H1 (cell line): ENCODE measurements around the gene TNFSF18.

Experiments
- BRCA1 ChIP-seq: IDR thresholded peaks from 2 replicates; pipeline ENCODE4 v1.6.1; 2012; ENCODE audit warnings: low read depth, low read length, improper control_type of control experiment
- JUN ChIP-seq: IDR thresholded peaks from 2 replicates; pipeline ENCODE4 v1.6.1; 2011; ENCODE audit warnings: low read depth, mild to moderate bottlenecking, improper control_type of control experiment, low read length
- KDM1A ChIP-seq: fragments of 200-600, 300-600 bp; sonication (generic); IDR thresholded peaks from 2 replicates; pipeline ENCODE4 v1.7.1; 2016; ENCODE audit warnings: mild to moderate bottlenecking, low read length, borderline replicate concordance
- POLR2A ChIP-seq, 2 experiments: IDR thresholded peaks; 1 replicate in 1 of 2; 2 replicates in 1 of 2; pipeline ENCODE4 v1.6.1; 2011; ENCODE audit warnings: low read depth in 2 of 2, low read length in 2 of 2, mild to moderate bottlenecking in 2 of 2; ENCODE audit errors: control extremely low read depth in 1 of 2
- POLR2AphosphoS5 ChIP-seq: IDR thresholded peaks from 2 replicates; pipeline ENCODE4 v1.6.1; 2011; ENCODE audit warnings: low read depth, low read length
- RXRA ChIP-seq: IDR thresholded peaks from 2 replicates; pipeline ENCODE4 v1.6.1; 2011; ENCODE audit warnings: low read depth, mild to moderate bottlenecking, low read length, moderate library complexity; ENCODE audit not compliant: insufficient read depth
- SP2 ChIP-seq: IDR thresholded peaks from 2 replicates; pipeline ENCODE4 v1.6.1; 2012; ENCODE audit warnings: mild to moderate bottlenecking, low read length, inconsistent platforms
- ZNF274 ChIP-seq: IDR thresholded peaks from 2 replicates; pipeline ENCODE4 v1.7.0; 2012; ENCODE audit warnings: low read length, borderline replicate concordance; ENCODE audit errors: extremely low read depth
- TF ChIP-seq, protein P1 (sequence below): IDR thresholded peaks from 2 replicates; pipeline ENCODE4 v1.6.1; 2011; ENCODE audit warnings: low read length, improper control_type of control experiment
- TF ChIP-seq, protein P2 (sequence below), 3 experiments: IDR thresholded peaks; 1 replicate in 2 of 3; 2 replicates in 1 of 3; pipeline versions ENCODE4 v1.5.1 to v1.6.1; 2011; ENCODE audit warnings: low read length in 3 of 3, mild to moderate bottlenecking in 3 of 3, inconsistent platforms in 2 of 3, low read depth in 1 of 3, moderate library complexity in 1 of 3; ENCODE audit not compliant: insufficient read depth in 1 of 3; ENCODE audit errors: control extremely low read depth in 1 of 3

DNA sequence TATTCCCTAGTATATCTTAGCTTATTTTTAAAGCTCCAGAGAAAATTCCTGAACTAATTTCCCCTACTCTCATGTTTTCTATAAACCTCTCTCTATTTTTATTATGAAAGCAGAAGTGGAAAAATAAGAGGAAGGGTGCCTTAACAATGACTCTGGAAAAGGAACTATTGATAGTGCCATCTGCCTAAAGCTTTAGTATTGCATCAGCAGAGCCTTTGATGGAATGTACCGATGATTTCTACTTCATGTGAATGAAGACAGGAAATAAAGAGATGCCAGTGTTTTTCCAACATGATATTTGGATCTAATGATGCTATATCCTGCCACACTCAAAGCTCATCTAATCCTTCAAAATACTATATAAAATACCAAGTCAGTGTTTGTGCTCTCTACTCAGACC is 35.1 kb downstream of the TNFSF18 start:
- TF ChIP-seq BRCA1 (no peak), JUN (no peak), RXRA (no peak), POLR2A (IDR thresholded peaks at IDR 0.05; ENCODE audit: control extremely low read depth in 1 of 2, low read depth in 2 of 2, low read length in 2 of 2) (no peak), POLR2AphosphoS5 (no peak), SP2 (no peak), KDM1A (no peak), ZNF274 (no peak)
- TF ChIP-seq, protein P1, sequence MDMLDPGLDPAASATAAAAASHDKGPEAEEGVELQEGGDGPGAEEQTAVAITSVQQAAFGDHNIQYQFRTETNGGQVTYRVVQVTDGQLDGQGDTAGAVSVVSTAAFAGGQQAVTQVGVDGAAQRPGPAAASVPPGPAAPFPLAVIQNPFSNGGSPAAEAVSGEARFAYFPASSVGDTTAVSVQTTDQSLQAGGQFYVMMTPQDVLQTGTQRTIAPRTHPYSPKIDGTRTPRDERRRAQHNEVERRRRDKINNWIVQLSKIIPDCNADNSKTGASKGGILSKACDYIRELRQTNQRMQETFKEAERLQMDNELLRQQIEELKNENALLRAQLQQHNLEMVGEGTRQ, result no peak
- TF ChIP-seq, protein P2, sequence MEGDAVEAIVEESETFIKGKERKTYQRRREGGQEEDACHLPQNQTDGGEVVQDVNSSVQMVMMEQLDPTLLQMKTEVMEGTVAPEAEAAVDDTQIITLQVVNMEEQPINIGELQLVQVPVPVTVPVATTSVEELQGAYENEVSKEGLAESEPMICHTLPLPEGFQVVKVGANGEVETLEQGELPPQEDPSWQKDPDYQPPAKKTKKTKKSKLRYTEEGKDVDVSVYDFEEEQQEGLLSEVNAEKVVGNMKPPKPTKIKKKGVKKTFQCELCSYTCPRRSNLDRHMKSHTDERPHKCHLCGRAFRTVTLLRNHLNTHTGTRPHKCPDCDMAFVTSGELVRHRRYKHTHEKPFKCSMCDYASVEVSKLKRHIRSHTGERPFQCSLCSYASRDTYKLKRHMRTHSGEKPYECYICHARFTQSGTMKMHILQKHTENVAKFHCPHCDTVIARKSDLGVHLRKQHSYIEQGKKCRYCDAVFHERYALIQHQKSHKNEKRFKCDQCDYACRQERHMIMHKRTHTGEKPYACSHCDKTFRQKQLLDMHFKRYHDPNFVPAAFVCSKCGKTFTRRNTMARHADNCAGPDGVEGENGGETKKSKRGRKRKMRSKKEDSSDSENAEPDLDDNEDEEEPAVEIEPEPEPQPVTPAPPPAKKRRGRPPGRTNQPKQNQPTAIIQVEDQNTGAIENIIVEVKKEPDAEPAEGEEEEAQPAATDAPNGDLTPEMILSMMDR (IDR thresholded peaks at IDR 0.05; ENCODE audit: control extremely low read depth in 1 of 3, insufficient read depth in 1 of 3, low read depth in 1 of 3, low read length in 3 of 3), result no peak
